ENCODE results near the gene MMP2.

The MMP2 gene

DNA sequence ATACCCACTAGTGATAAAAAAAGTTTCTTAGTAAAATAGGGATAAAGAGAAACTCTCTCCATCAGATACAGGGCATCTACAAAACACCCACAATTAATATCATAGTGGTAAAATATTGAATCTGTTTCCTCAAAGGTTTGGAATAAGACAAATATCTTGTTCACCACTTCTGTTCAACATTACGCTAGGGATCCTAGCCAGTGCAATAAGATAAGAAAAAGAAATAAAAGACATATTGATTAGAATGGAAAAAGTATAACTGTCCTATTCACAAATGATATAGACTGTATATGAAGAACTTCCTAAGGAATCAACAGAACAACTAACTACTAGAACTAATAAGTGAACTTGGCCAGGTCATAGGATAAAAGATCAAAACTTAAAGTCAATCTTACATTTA lies 42.8 kb downstream of the MMP2 start:
- no peak for DNase-seq

DNA sequence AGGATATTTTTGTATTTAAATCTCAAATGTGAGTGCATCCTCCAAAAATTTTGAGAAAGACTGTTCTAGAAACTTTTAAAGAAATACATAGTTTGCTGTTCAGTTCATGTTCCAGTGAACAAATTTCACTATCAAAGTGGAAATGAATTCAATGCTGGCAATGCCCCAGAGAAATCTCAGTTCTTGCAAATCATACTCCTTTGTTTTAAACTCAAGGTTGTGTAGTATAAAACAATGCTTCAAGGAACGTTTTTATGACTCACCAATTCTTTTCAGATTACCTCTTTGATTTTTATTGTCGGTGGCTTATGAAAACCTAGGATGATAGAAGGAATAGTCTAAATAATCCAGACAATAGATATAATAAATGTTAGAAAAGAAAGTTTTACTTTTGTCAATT lies 47.4 kb downstream of the MMP2 start:
- DNase-seq: no peak

DNA sequence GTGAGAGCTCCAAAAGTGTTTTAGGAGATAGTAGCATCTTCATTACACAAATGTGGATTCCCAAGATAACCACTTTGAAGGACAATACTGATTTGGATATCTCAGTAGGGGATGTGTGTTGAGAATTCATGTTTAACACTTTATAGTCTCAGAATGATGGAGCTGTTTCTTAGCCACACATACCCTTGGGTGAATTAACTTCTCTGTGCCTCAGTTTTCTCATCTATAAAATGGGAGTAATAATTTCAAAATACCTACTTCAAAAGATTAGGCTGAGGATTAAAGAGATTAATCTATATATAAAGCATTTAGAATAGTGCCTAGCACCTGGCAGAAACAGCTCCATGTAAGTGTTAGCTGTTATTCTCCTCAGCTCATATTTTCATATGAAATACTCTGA lies 48.9 kb downstream of the MMP2 start:
- DNase-seq: no peak

GRCh38 chr16:55529018-55529417 lies 50.0 kb downstream of the MMP2 start:
- no peak for DNase-seq

- no peak for DNase-seq
Measured at GRCh38 chr16:55530316-55530856, 51.4 kb downstream of the MMP2 start.

DNA sequence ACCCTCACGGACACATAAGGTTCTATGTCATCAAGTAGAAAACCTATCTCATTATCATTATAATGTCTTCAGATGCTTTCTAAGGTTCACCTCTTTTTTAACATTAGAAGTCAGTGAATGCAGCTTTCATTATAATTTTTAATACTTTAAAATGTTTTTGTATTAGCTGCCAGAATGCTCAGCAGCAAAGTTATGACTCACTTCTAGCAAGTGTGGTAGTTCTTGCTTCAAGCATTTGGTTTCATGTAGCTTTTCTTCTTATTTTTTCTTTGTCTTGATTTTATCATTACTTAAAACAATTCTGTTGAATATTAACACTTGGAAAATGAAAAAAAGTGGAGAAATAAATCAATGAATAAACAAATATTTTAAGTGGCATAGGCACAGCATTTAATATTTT lies 53.2 kb downstream of the MMP2 start:
- DNase-seq: no peak

- no peak for DNase-seq
Measured at GRCh38 chr16:55534756-55535155, 55.8 kb downstream of the MMP2 start.

DNA sequence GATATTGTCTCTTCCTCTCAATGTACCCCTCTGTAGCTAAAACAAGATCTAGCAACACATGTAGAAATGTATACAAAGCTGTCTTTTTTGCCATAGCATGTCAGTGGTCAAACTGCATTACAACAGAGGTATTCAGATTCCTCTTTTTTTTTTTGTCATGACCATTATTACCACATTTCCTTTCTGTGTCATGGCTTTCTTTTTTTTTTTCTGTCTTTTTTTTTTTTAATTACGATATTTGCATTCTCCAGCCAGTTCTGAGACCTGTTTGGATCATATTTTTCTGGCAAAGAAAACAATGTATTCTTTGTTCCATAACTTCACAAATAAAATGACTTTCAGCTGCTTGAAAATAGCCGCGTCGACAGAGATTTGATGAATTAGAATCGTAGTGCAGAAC lies 60.1 kb downstream of the MMP2 start:
- peak; percentile 51 for DNase-seq

- no peak for DNase-seq
Measured at GRCh38 chr16:55539488-55539887, 60.5 kb downstream of the MMP2 start.

GRCh38 chr16:55540221-55540620 lies 61.2 kb downstream of the MMP2 start:
- no peak for DNase-seq

- DNase-seq: peak; percentile 84
Measured at GRCh38 chr16:55542459-55543082, 63.6 kb downstream of the MMP2 start.

GRCh38 chr16:55543472-55543871 lies 64.5 kb downstream of the MMP2 start:
- peak; percentile 46 for DNase-seq

- DNase-seq: peak; percentile 94
Measured at GRCh38 chr16:55552621-55553020, 73.6 kb downstream of the MMP2 start.

DNA sequence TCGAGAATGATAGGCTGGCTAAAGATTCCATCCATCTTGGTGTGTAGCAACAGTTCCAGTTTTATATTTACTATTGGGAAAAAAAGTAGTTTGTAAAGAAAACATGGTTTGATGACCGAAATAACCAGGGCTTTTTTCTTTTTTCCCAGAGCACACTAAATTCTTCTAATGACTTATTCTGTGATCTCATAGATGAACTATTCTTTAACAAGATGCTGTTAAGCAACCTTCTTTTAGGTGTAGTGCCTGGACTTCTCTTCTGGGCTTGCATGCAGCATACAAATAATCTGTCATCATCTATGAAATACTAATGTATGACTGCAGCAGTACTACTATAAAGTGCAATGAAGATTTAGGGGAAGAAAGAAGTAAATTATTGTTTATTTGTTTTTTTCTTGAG lies 76.4 kb downstream of the MMP2 start:
- peak; percentile 61 for DNase-seq
